Neuronal stem cell (in vitro differentiated cells): ENCODE measurements around the gene ANGPTL4.

Source experiments
- DNase-seq: peaks from one replicate; pipeline ENCODE4 v3.0.0-alpha.2; 2013; ENCODE audit warnings: low spot score
- H2AFZ ChIP-seq: one replicate; pipeline ENCODE4 v1.6.1; 2013; ENCODE audit warnings: mild to moderate bottlenecking, low read length, inconsistent platforms
- H2AK5ac ChIP-seq: 2 replicates; pipeline ENCODE4 v1.6.1; 2013; ENCODE audit warnings: low read depth, mild to moderate bottlenecking, inconsistent platforms, low read length, moderate library complexity, mixed read lengths
- H2BK120ac ChIP-seq: 2 replicates; pipeline ENCODE4 v1.6.1; 2013; ENCODE audit warnings: low read depth, mild to moderate bottlenecking, inconsistent platforms, low read length, moderate library complexity, mixed read lengths
- H2BK12ac ChIP-seq: one replicate; pipeline ENCODE4 v1.6.1; 2013; ENCODE audit warnings: low read length, inconsistent platforms
- H2BK15ac ChIP-seq: 2 replicates; pipeline ENCODE4 v1.6.1; 2013; ENCODE audit warnings: mild to moderate bottlenecking, low read length, inconsistent platforms, mixed read lengths
- H2BK5ac ChIP-seq: one replicate; pipeline ENCODE4 v1.6.1; 2013; ENCODE audit warnings: inconsistent platforms, mild to moderate bottlenecking, low read length, moderate library complexity
- H3K14ac ChIP-seq: one replicate; pipeline ENCODE4 v1.6.1; 2013; ENCODE audit warnings: low read length, inconsistent platforms
- H3K18ac ChIP-seq: 2 replicates; pipeline ENCODE4 v1.6.1; 2013; ENCODE audit warnings: low read length, inconsistent platforms
- H3K23ac ChIP-seq: 2 replicates; pipeline ENCODE4 v1.6.1; 2013; ENCODE audit warnings: low read depth, mild to moderate bottlenecking, mixed read lengths, low read length, inconsistent platforms; ENCODE audit not compliant: poor library complexity
- H3K27ac ChIP-seq: replicated peaks from 3 replicates; pipeline ENCODE4 v1.5.1; 2013; ENCODE audit warnings: low read length, inconsistent platforms
- H3K27me3 ChIP-seq, 3 experiments: 2 replicates each; pipeline ENCODE4 v1.6.1; 2013; ENCODE audit warnings: low read length in 3 of 3, mild to moderate bottlenecking in 2 of 3, inconsistent platforms in 1 of 3, low read depth in 1 of 3, mixed read lengths in 1 of 3, moderate library complexity in 1 of 3; ENCODE audit not compliant: control insufficient read depth in 3 of 3, insufficient read depth in 3 of 3
- H3K36me3 ChIP-seq, 2 donors: replicated peaks in 1 of 2; 2 replicates each; pipeline ENCODE4 v1.6.1; 2013; ENCODE audit warnings: low read length in 2 of 2; ENCODE audit not compliant: control insufficient read depth in 2 of 2, insufficient read depth in 2 of 2
- H3K4ac ChIP-seq: 2 replicates; pipeline ENCODE4 v1.6.1; 2013; ENCODE audit warnings: inconsistent platforms, mild to moderate bottlenecking, low read length, moderate library complexity
- H3K4me1 ChIP-seq, 2 donors: 1 replicate in 1 of 2; 2 replicates in 1 of 2; pipeline ENCODE4 v1.6.1; 2013; ENCODE audit warnings: low read length in 2 of 2, low read depth in 1 of 2; ENCODE audit not compliant: control insufficient read depth in 2 of 2, insufficient read depth in 1 of 2
- H3K4me2 ChIP-seq: one replicate; pipeline ENCODE4 v1.6.1; 2013; ENCODE audit warnings: mild to moderate bottlenecking, low read length, inconsistent platforms; ENCODE audit not compliant: insufficient read depth, poor library complexity, severe bottlenecking
- H3K4me3 ChIP-seq, 2 donors: 2 replicates each; pipeline ENCODE4 v1.5.1; 2013; ENCODE audit warnings: low read length in 2 of 2, mild to moderate bottlenecking in 2 of 2, inconsistent platforms in 1 of 2, moderate library complexity in 1 of 2
- H3K79me1 ChIP-seq: one replicate; pipeline ENCODE4 v1.6.1; 2013; ENCODE audit warnings: low read depth, mild to moderate bottlenecking, inconsistent platforms, low read length, moderate library complexity
- H3K9ac ChIP-seq: one replicate; pipeline ENCODE4 v1.6.1; 2013; ENCODE audit warnings: mild to moderate bottlenecking, low read depth, low read length, inconsistent platforms; ENCODE audit not compliant: poor library complexity
- H3K9me3 ChIP-seq, 2 donors: replicated peaks in 1 of 2; 2 replicates each; pipeline versions ENCODE3 to v1.6.1; 2013; ENCODE audit warnings: low read length in 2 of 2, mild to moderate bottlenecking in 2 of 2, inconsistent platforms in 1 of 2, low read depth in 1 of 2, mixed read lengths in 1 of 2, moderate library complexity in 1 of 2; ENCODE audit not compliant: control insufficient read depth in 2 of 2, insufficient read depth in 1 of 2
- H4K8ac ChIP-seq: one replicate; pipeline ENCODE4 v1.6.1; 2013; ENCODE audit warnings: low read depth, mild to moderate bottlenecking, inconsistent platforms, low read length, moderate library complexity
- H4K91ac ChIP-seq: one replicate; pipeline ENCODE4 v1.6.1; 2013; ENCODE audit warnings: low read length, low read depth, mild to moderate bottlenecking, inconsistent platforms; ENCODE audit not compliant: poor library complexity
- WGBS, 2 donors: extraction: QIAGEN DNeasy Blood & Tissue Kit; methylation state at CpG; one replicate each; pipeline ENCODE4 v1.1.7; 2013; ENCODE audit warnings: missing lambda C conversion rate in 2 of 2, mixed read lengths in 1 of 2; ENCODE audit not compliant: insufficient read length in 2 of 2, insufficient replicate concordance in 1 of 2; ENCODE audit errors: extremely low coverage in 2 of 2; 5-methylcytosine and 5-hydroxymethylcytosine counted together

ANGPTL4 gene

DNA sequence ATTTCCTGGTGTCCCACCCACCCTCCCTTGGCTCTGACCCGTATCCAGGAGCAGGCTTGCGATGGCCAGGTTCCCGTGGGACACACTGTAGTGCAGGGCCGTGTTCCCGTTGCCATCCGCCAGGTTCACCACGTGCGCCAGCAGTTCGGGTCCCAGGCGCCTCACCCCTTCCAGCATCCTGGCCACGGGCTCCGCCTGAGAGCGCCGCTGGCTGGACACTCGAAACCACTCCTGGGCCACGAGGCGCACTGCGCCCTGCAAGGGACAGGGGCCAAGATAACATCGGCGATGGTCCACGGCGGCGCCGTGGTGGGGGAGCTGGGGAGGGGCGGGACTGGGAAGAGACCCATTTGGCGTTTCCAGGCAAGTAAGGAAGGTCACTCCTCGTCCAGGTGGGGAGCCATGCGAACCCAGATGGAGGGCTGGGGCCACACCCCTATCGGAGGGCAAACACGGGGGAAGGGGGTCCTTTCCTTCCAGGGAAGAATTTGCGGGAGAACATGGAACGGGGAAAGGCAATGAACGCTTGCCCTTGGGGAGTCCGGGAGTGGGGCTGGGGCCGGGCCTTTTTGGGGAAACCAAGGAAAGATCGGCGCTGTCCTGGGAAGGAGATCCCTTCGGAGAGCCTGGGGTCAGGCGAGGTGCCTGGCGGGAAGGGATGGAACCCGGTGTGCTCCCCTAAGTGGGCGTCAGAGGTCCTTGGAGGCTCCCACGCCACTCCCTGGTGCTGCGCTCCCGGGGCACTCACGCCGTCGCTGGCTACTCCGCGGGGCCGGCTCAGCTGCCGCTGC lies 30.8 kb upstream of the ANGPTL4 start:
- Histone ChIP-seq H2BK120ac (no peak overlapping the region), H3K18ac (peak overlapping the region; percentile 93), H2BK12ac (no peak overlapping the region), H2AK5ac (peak overlapping the region; percentile 70), H3K9me3 (no peaks in the 10 kb centered on the region), H2AFZ (peak overlapping the region; percentile 75), H4K8ac (no peak overlapping the region), H3K4me2 (peak overlapping the region; percentile 66), H3K36me3 (no peaks in the 10 kb centered on the region), H3K23ac (peak overlapping the region; percentile 89), H3K4me1 (peaks cover 1 to 3% of the 10 kb centered on the region in 2 donors), H4K91ac (no peak overlapping the region), H3K9ac (peak overlapping the region; percentile 70), H3K4ac (no peak overlapping the region), H3K27ac (no peak overlapping the region), H2BK15ac (peak overlapping the region; percentile 67), H2BK5ac (peak overlapping the region; percentile 82), H3K27me3 (peaks cover 23 to 77% (median 53%) of the 10 kb centered on the region in 3 experiments), H3K79me1 (no peaks in the 10 kb centered on the region), H3K14ac (peak overlapping the region; percentile 71), H3K4me3 (peak overlapping the region in 1 of 2 donors; percentile 9)
- DNase-seq, result no peak
- no CpG with 5 or more reads among the region's 52 CpGs for WGBS, 2 donors

DNA sequence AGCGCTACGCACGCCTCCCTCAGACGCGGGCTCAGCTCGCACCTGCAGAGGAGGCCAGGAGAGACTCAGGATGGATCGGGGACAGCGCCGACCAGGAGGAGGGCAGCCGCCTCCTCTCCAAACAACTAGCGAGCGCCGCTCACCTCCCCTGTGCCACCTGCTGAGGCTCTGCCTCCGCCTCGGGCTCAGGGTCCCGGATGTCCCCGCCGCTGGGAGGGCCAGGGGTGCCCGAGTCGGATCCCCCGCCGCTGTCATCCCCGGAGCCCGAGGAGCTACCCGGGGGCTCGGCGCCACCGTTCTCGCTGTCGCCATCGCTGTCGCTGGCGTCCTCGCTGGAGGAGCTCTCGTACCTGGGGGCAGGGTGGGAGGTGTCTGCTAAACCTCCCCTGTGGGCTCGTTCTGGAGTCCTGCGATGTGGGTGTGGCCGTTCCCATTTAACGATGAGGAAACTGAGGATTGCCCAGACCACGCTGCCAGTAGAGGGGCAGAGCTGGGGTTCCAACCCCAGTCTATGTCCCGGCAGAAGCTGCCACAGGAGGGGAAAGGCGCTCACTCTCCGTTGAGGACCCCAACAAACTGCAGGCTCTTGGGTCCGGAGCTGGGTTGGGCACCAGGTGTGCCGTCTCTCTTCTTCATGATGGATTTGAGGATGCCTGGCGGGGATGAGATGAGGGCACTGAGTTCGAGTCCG lies 30.0 kb upstream of the ANGPTL4 start:
- no peak overlapping the region for H3K27ac ChIP-seq
- H2BK5ac ChIP-seq, result peak overlapping the region; percentile 82
- H3K4me2 ChIP-seq, result peak overlapping the region; percentile 66
- peak overlapping the region; percentile 75 for H2AFZ ChIP-seq
- no peaks in the 10 kb centered on the region for H3K9me3 ChIP-seq
- H3K4me3 ChIP-seq, result peak overlapping the region; percentile 47 to 62
- WGBS, 2 donors, result no CpG with 5 or more reads among the region's 48 CpGs
- peak overlapping the region; percentile 89 for H3K23ac ChIP-seq
- peak overlapping the region; percentile 24 for H2BK12ac ChIP-seq
- peaks cover 1 to 3% of the 10 kb centered on the region in 2 donors for H3K4me1 ChIP-seq
- H2BK15ac ChIP-seq, result peak overlapping the region; percentile 67
- H4K8ac ChIP-seq, result no peak overlapping the region
- H2BK120ac ChIP-seq, result no peak overlapping the region
- H3K36me3 ChIP-seq, result no peaks in the 10 kb centered on the region
- peaks cover 23 to 74% (median 54%) of the 10 kb centered on the region in 3 experiments for H3K27me3 ChIP-seq
- H2AK5ac ChIP-seq, result peak overlapping the region; percentile 97
- H3K79me1 ChIP-seq, result no peaks in the 10 kb centered on the region
- no peak overlapping the region for H4K91ac ChIP-seq
- no peak overlapping the region for H3K4ac ChIP-seq
- no peak for DNase-seq
- peak overlapping the region; percentile 71 for H3K14ac ChIP-seq
- H3K18ac ChIP-seq, result peak overlapping the region; percentile 93
- peak overlapping the region; percentile 70 for H3K9ac ChIP-seq

DNA sequence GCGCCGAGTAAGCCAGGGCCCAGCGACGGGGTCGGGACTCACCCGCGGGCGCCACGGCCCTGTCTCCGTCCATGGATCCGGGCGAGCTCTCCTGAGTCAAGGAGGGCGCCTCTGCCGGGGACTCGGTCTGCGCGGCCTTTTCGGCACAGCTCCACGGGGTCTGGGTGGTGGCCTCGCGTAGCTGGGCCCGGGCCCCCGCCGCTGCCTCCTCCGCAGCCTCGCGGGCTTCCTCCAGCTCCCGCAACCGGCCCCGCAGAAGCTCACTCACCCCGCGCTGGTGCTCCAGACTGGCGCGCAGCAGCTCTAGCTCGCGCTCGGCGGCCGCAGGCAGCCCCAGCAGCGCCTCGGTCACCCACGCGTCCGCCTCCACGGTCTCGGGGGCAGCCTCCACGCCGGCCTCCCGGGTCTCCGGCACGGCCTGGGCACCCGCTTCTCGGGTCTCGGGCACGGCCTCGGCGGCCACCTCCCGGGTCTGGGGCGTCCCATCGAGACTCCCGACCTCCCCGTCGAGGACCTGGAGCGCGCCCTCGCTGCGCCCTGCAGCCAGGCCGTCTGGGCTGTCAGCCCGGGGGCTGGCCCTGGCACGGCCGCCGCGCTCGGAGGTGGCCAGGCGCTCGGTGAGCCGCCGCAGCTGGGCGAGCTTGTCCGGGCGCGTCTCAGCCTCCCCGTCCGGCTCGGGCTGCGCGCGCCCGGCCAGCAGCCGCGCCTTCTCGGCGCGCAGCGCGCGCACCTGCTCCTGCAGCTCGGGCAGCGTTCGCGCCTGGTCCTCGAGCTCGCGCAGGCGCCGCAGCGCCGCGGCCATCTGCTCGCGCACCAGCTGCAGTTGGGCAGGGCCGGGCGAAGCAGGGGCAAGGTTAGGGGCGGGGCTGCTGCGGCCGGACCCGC lies 29.3 kb upstream of the ANGPTL4 start:
- H3K79me1 ChIP-seq, result no peaks in the 10 kb centered on the region
- no peaks in the 10 kb centered on the region for H3K9me3 ChIP-seq
- WGBS, 2 donors, result no CpG with 5 or more reads among the region's 117 CpGs
- H2BK120ac ChIP-seq, result no peak overlapping the region
- H3K18ac ChIP-seq, result peak overlapping the region; percentile 93
- H2BK15ac ChIP-seq, result peak overlapping the region; percentile 37
- H3K14ac ChIP-seq, result no peak overlapping the region
- peak overlapping the region; percentile 70 for H3K9ac ChIP-seq
- DNase-seq, result peak; percentile 73
- peak overlapping the region; percentile 97 for H2AK5ac ChIP-seq
- peak overlapping the region; percentile 80 for H3K23ac ChIP-seq
- H3K27me3 ChIP-seq, result peaks cover 23 to 71% (median 54%) of the 10 kb centered on the region in 3 experiments
- H4K91ac ChIP-seq, result no peak overlapping the region
- no peaks in the 10 kb centered on the region for H3K36me3 ChIP-seq
- H2BK12ac ChIP-seq, result peak overlapping the region; percentile 24
- peak overlapping the region; percentile 82 for H2BK5ac ChIP-seq
- peak overlapping the region; percentile 43 for H4K8ac ChIP-seq
- H2AFZ ChIP-seq, result peak overlapping the region; percentile 96
- peaks cover 1 to 3% of the 10 kb centered on the region in 2 donors for H3K4me1 ChIP-seq
- H3K4ac ChIP-seq, result no peak overlapping the region
- H3K4me3 ChIP-seq, result peak overlapping the region; percentile 47 to 79
- peak overlapping the region; percentile 62 for H3K4me2 ChIP-seq
- H3K27ac ChIP-seq, result no peak overlapping the region
